Heart left ventricle (tissue), 16 donors: Measurements from ENCODE around the gene MB. TPM values are rescaled to one million over a fixed set of nuclear protein-coding genes. Genes with fewer than 3 reads are reported as not detected.

Source experiments
- ATAC-seq, 4 donors: fragments of 200-7000 bp; cut with Tn5 transposase; one replicate each; pipeline ENCODE4 v1.9.1; 2020 to 2022; ENCODE audit warnings: moderate library complexity in 4 of 4, mild to moderate bottlenecking in 3 of 4, moderate number of reproducible peaks in 1 of 4
- DNase-seq, 5 donors: peaks; one replicate each; pipeline ENCODE4 v3.0.0-alpha.2; 2020
- H3K27ac ChIP-seq, 12 donors: fragments of 200-600 bp; sonication (generic) in 4 of 12; one replicate each; pipeline versions ENCODE4 v1.5.0 to v1.8.0; 2016 to 2022; ENCODE audit warnings: mild to moderate bottlenecking in 2 of 12
- H3K27me3 ChIP-seq, 9 donors: fragments of 200-600 bp; sonication (generic) in 2 of 9; one replicate each; pipeline versions ENCODE4 v1.5.1 to v1.8.0; 2016 to 2022; ENCODE audit warnings: mild to moderate bottlenecking in 3 of 9
- H3K36me3 ChIP-seq, 9 donors: fragments of 200-600 bp; sonication (generic) in 2 of 9; one replicate each; pipeline versions ENCODE4 v1.5.0 to v1.8.0; 2018 to 2022; ENCODE audit warnings: mild to moderate bottlenecking in 2 of 9
- H3K4me1 ChIP-seq, 12 donors: fragments of 200-600 bp; sonication (generic) in 4 of 12; one replicate each; pipeline versions ENCODE4 v1.5.0 to v1.8.0; 2016 to 2022; ENCODE audit warnings: mild to moderate bottlenecking in 3 of 12
- H3K4me3 ChIP-seq, 12 donors: fragments of 200-600 bp; sonication (generic) in 4 of 12; one replicate each; pipeline versions ENCODE4 v1.5.0 to v1.8.0; 2017 to 2022; ENCODE audit warnings: mild to moderate bottlenecking in 9 of 12, moderate library complexity in 4 of 12
- H3K9me3 ChIP-seq, 12 donors: fragments of 200-600 bp; sonication (generic) in 4 of 12; one replicate each; pipeline versions ENCODE4 v1.5.0 to v1.8.0; 2016 to 2022; ENCODE audit warnings: mild to moderate bottlenecking in 1 of 12
- POLR2A ChIP-seq, 2 donors: fragments of 450-650 bp; IDR thresholded peaks; one replicate each; pipeline ENCODE4 v1.6.1; 2017; ENCODE audit warnings: antibody characterized with exemption in 2 of 2, mild to moderate bottlenecking in 2 of 2, moderate library complexity in 2 of 2
- WGBS, 4 donors: extraction: QIAGEN DNeasy Blood & Tissue Kit in 2 of 4; methylation state at CpG; one replicate each; pipeline versions ENCODE4 v1.1.5 to v1.1.7; 2013 to 2018; 5-methylcytosine and 5-hydroxymethylcytosine counted together
- intact Hi-C, 10 donors: fragments of 100-400 bp; cut with DNase I; formaldehyde crosslinking; loops; one replicate each; pipeline versions ENCODE4 v1.11.1 to v1.14.2; 2022
- polyA plus RNA-seq, 2 donors: library from polyadenylated mRNA; stranded (reverse); fragments of 200-250 nt; gene quantifications; one replicate each; pipeline ENCODE4 v1.2.3, GENCODE V29; 2013
- total RNA-seq, 9 donors: library from RNA; depleted of rRNA in 2 of 9; stranded (reverse); fragments of >200 nt in 2 of 9; fragmentation: NEBNext Ultra II Directional in 3 of 9; extraction: Animal tissue kit (Norgen Biotek cat#: 25700) in 3 of 9; gene quantifications; one replicate each; pipeline versions ENCODE4 v1.1.0 to v1.2.4, GENCODE V29; 2016 to 2023
- TF ChIP-seq, protein P1 (sequence below), 12 donors: fragments of 200-600 bp; sonication (generic) in 4 of 12; IDR thresholded peaks; one replicate each; pipeline versions ENCODE4 v1.5.0 to v1.8.0; 2018 to 2022; ENCODE audit warnings: antibody characterized with exemption in 12 of 12, mild to moderate bottlenecking in 5 of 12
- donor health status: ischemic (EF 13 %, LVEDD 7.1; RV severe dilation, severe dysfunction).
- donor health status: healthy with polysubstance abuse.
- donor health status: DM: no; HTN: yes; CAD: no.
- donor health status: DM: no; HTN: no; CAD: no.
- donor health status: ischemic (EF 25% LVEDD 6.9; RV normal size, moderate dysfunction).
- donor health status: ischemic (EF 25% LVEDD 5.7; RV mildly dilated, moderate dysfunction).
- donor health status: healthy.
- donor health status: DM: yes; HTN: yes; CAD: no.
- donor health status: ischemic (EF 35%, LVEDD 5.7; RV mildly dilated, moderate dysfunction).
- donor health status: nonischemic (EF 11% LVEDD 7.7; RV severe dilation, severe dysfunction).
- donor health status: DM: yes; HTN: yes; CAD: no.
- donor health status: PGD.
- donor health status: ischemic (EF 29% LVEDD 5.4; RV normal size, mild dysfunction).
- donor health status: nonischemic (EF 23%, LVEDD 6.1; RV moderate dilation, normal function).

MB gene
- total and polyA plus RNA-seq, 11 donors, result 6,181 to 16,840 (median 13,341) TPM

- no peak overlapping the region for H3K4me3 ChIP-seq
- no peak overlapping the region for H3K27ac ChIP-seq
- H3K9me3 ChIP-seq, result no peaks in the 10 kb centered on the region
- WGBS, 4 donors, result 75 to 83% (median 80%) methylated on average over 5 of the region's 5 CpGs
- intact Hi-C loops, result loop anchor here in 5 of 10 donors (5.0 to 10.0 kb wide), 5 partner anchors 91 to 488 kb away; no protein-coding TSS in a partner anchor
- TF ChIP-seq POLR2A (IDR thresholded peaks at IDR 0.05), result no peak
- TF ChIP-seq, protein P1, sequence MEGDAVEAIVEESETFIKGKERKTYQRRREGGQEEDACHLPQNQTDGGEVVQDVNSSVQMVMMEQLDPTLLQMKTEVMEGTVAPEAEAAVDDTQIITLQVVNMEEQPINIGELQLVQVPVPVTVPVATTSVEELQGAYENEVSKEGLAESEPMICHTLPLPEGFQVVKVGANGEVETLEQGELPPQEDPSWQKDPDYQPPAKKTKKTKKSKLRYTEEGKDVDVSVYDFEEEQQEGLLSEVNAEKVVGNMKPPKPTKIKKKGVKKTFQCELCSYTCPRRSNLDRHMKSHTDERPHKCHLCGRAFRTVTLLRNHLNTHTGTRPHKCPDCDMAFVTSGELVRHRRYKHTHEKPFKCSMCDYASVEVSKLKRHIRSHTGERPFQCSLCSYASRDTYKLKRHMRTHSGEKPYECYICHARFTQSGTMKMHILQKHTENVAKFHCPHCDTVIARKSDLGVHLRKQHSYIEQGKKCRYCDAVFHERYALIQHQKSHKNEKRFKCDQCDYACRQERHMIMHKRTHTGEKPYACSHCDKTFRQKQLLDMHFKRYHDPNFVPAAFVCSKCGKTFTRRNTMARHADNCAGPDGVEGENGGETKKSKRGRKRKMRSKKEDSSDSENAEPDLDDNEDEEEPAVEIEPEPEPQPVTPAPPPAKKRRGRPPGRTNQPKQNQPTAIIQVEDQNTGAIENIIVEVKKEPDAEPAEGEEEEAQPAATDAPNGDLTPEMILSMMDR (IDR thresholded peaks at IDR 0.05), result no peak
- peaks cover 4 to 30% (median 22%) of the 10 kb centered on the region in 12 donors for H3K4me1 ChIP-seq
- no peaks in the 10 kb centered on the region for H3K36me3 ChIP-seq
- H3K27me3 ChIP-seq, result no peaks in the 10 kb centered on the region
- ATAC-seq (no peak), DNase-seq (no peak)
Measured at GRCh38 chr22:35634015-35634414, 16.9 kb upstream of the MB start.

DNA sequence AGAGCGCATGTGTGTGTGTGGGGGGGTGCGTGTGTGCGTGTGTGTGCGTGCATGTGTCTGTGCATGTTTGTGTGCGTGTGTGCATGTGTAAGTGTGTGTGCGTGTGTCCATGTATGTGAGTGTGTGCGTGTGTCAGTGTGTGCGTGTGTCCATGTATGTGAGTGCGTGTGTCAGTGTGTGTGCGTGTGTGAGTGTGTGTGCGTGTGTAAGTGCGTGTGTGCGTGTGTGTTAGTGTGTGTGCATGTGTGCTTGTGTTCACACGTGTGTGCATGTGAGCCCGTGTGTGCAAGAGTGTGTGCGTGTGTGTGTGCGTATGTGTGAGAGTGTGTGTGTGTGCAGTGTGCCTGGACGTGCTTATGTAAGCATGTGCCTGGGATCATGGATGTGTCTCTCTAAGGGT is 16.4 kb upstream of the MB start:
- 78 to 97% (median 87%) methylated on average over 18 of the region's 18 CpGs for WGBS, 4 donors
- no peak overlapping the region for H3K4me3 ChIP-seq

GRCh38 chr22:35632935-35633334 is 15.8 kb upstream of the MB start:
- WGBS, 4 donors, result 70 to 82% (median 80%) methylated on average over 3 of the region's 3 CpGs
- H3K27ac ChIP-seq, result no peak overlapping the region
- intact Hi-C loops, result loop anchor here in 7 of 10 donors (2.0 to 10.0 kb wide), 7 partner anchors 92 to 489 kb away; no protein-coding TSS in a partner anchor
- no peaks in the 10 kb centered on the region for H3K27me3 ChIP-seq
- H3K36me3 ChIP-seq, result no peaks in the 10 kb centered on the region
- ATAC-seq, result no peak
- TF ChIP-seq, protein P1 (IDR thresholded peaks at IDR 0.05), result no peak
- no peak for DNase-seq
- H3K4me1 ChIP-seq, result peaks cover 0 to 24% (median 11%) of the 10 kb centered on the region in 12 donors
- no peak overlapping the region for H3K4me3 ChIP-seq
- no peaks in the 10 kb centered on the region for H3K9me3 ChIP-seq

More for the DNA sequence above, 16.4 kb upstream of the MB start:
- no peaks in the 10 kb centered on the region for H3K36me3 ChIP-seq
- peaks cover 0 to 29% (median 17%) of the 10 kb centered on the region in 12 donors for H3K4me1 ChIP-seq
- no peaks in the 10 kb centered on the region for H3K27me3 ChIP-seq
- no peaks in the 10 kb centered on the region for H3K9me3 ChIP-seq
- TF ChIP-seq POLR2A (IDR thresholded peaks at IDR 0.05), result no peak
- TF ChIP-seq, protein P1 (IDR thresholded peaks at IDR 0.05), result no peak
- intact Hi-C loops, result loop anchor here in 7 of 10 donors (2.0 to 10.0 kb wide), 7 partner anchors 91 to 489 kb away; no protein-coding TSS in a partner anchor
- ATAC-seq (no peak), DNase-seq (no peak)
- H3K27ac ChIP-seq, result no peak overlapping the region

DNA sequence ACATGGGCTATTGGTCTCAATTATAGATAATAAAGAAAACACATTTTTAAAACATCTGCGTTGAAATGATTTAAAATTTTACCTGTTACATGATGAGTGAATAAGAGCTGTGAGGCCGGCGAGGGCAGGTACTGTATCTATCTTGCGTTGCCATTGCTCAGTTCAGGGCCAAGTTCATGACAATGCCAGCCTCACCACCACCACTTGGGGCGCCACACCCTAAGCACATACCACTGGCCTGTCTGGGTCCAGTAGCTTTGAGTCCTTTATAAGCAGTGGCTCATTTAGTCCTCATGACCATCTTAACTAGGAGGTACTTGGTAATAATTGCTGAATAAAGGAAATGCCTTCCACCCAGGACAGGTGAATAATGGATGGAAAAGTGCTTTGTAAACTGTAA is 14.5 kb upstream of the MB start:
- intact Hi-C loops, result loop anchor here in 5 of 10 donors (2.0 to 10.0 kb wide), 6 partner anchors 93 to 491 kb away; no protein-coding TSS in a partner anchor
- ATAC-seq (no peak), DNase-seq (no peak)
- WGBS, 4 donors, result 73 to 85% (median 78%) methylated on average over 5 of the region's 5 CpGs
- H3K36me3 ChIP-seq, result no peaks in the 10 kb centered on the region
- no peak overlapping the region for H3K4me3 ChIP-seq
- H3K4me1 ChIP-seq, result peaks cover 0 to 23% (median 4%) of the 10 kb centered on the region in 12 donors
- TF ChIP-seq, protein P1 (IDR thresholded peaks at IDR 0.05), result peak in 10 of 12 donors; percentile 25 to 54 (median 34)
- TF ChIP-seq POLR2A (IDR thresholded peaks at IDR 0.05), result no peak
- no peaks in the 10 kb centered on the region for H3K9me3 ChIP-seq
- no peak overlapping the region for H3K27ac ChIP-seq
- H3K27me3 ChIP-seq, result no peaks in the 10 kb centered on the region
